Mammary epithelial cell (primary cell): ENCODE results near the gene SEMA4C.

Source experiments
- EZH2 ChIP-seq: IDR thresholded peaks from 2 replicates; pipeline ENCODE4 v1.6.1; 2012; ENCODE audit warnings: low read length, inconsistent platforms, borderline replicate concordance
- TF ChIP-seq, protein P1 (sequence below), 2 donors: IDR thresholded peaks in 1 of 2; conservative IDR thresholded peaks in 1 of 2; 2 replicates each; pipeline ENCODE4 v1.5.1; 2011 to 2012; ENCODE audit warnings: inconsistent platforms in 2 of 2, low read length in 2 of 2, mild to moderate bottlenecking in 2 of 2, control low read depth in 1 of 2, low read depth in 1 of 2; ENCODE audit not compliant: insufficient read depth in 1 of 2; ENCODE audit errors: extremely low read depth in 1 of 2

DNA sequence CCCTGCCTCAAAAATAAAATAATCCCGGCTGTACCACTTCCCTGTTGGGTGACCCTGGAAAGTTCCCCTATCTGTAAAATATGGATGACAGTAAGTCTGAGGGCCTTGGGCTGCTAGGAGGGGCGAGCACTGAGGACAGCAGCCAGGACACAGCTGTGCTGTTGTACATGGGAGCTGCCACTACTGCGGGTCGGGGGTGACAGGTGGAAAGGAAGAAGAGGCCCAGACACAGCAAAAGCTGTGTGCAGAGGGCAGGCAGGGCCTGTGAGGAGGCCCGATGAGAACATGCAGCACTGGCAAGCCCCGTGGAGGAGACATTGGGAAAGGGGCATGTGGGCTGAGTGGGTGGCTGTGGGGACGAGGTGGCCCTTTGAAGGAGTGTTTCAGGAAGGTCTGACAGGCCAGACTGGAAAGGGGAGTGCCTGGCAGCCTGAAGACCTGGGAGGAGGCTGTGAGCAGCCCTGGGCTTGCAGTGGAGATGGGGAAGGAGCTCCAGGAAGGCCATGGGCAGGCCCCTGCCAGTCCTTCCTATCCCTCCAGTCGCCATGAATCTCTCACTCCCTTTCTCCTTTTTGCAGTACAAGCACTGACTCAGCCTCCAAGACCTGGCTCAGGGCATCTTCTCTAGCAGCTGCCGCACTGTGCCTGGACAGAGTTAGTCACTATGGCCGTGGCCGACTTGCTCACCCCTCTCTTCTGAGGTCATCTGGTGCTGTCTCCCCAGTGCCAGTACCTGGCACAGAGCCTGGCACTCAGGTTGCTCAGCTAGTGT is 28.9 kb upstream of the SEMA4C start:
- TF ChIP-seq, protein P1, sequence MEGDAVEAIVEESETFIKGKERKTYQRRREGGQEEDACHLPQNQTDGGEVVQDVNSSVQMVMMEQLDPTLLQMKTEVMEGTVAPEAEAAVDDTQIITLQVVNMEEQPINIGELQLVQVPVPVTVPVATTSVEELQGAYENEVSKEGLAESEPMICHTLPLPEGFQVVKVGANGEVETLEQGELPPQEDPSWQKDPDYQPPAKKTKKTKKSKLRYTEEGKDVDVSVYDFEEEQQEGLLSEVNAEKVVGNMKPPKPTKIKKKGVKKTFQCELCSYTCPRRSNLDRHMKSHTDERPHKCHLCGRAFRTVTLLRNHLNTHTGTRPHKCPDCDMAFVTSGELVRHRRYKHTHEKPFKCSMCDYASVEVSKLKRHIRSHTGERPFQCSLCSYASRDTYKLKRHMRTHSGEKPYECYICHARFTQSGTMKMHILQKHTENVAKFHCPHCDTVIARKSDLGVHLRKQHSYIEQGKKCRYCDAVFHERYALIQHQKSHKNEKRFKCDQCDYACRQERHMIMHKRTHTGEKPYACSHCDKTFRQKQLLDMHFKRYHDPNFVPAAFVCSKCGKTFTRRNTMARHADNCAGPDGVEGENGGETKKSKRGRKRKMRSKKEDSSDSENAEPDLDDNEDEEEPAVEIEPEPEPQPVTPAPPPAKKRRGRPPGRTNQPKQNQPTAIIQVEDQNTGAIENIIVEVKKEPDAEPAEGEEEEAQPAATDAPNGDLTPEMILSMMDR (conservative IDR thresholded peaks at IDR 0.05 in 1 of 2, IDR thresholded peaks at IDR 0.05 in 1 of 2; ENCODE audit: extremely low read depth in 1 of 2, insufficient read depth in 1 of 2, low read depth in 1 of 2, low read length in 2 of 2), result no peak
- no peak for TF ChIP-seq EZH2
